ENCODE results near the gene CCDC121.

Gene CCDC121

GRCh38 chr2:27582129-27582694 is 46.6 kb downstream of the CCDC121 start:
- DNase-seq (ENCODE audit: low read depth in 2 of 2) = no peak

- no peak for DNase-seq (ENCODE audit: low read depth in 2 of 2)
These were observed 47.2 kb downstream of the CCDC121 start for GRCh38 chr2:27581417-27582128.

All from stimulated activated CD8-positive, alpha-beta memory T cell treated with anti-CD3 and anti-CD28 coated beads, Interleukin-2, amount 100 ng/mL, for 48 hours (primary cell).